A549 (cell line): ENCODE data around the gene NOP9. TPM values are rescaled to one million over a fixed set of nuclear protein-coding genes. Genes with fewer than 3 reads are reported as not detected.

Experiments
- ATAC-seq, 2 experiments: fragments of 200-7000 bp in 1 of 2; fragments of >200 bp in 1 of 2; cut with Nextera tagmentation in 1 of 2; cut with Tn5 transposase in 1 of 2; 3 replicates each; pipeline versions ENCODE4 v1.8.0 to v1.9.1; 2018 to 2020; ENCODE audit warnings: mild to moderate bottlenecking in 1 of 2, moderate library complexity in 1 of 2
- CTCF ChIA-PET: fragments of 300-600 bp; sonication (Branson Sonifier 250); formaldehyde crosslinking; extraction: SDS; loops from one replicate; lab custom pipeline; 2021; ENCODE audit warnings: antibody characterized with exemption, inconsistent platforms; lab: Yijun Ruan, JAX
- POLR2A ChIA-PET: fragments of 350-600 bp; formaldehyde crosslinking; extraction: SDS; loops from one replicate; lab custom pipeline; 2021; ENCODE audit warnings: antibody characterized with exemption, inconsistent platforms; lab: Yijun Ruan, JAX
- DNase-seq, 2 experiments: peaks; one replicate each; pipeline versions ENCODE4 v3.0.0 to v3.0.0-alpha.2; 2011 to 2016; ENCODE audit warnings: low read depth in 1 of 2, low spot score in 1 of 2
- FAIRE-seq: peaks from 2 replicates; lab custom pipeline; 2011; peaks lifted over from hg19 to GRCh38; lab: Jason Lieb, UNC
- H3K27ac ChIP-seq, 2 experiments: fragments of >200 bp; sonication (Bioruptor Twin); formaldehyde crosslinking; 3 replicates each; pipeline ENCODE4 v1.5.1; 2016 to 2017
- H3K4me1 ChIP-seq: fragments of >200 bp; sonication (Bioruptor Twin); formaldehyde crosslinking; 3 replicates; pipeline ENCODE4 v1.6.1; 2016
- H3K4me2 ChIP-seq: fragments of >200 bp; sonication (Bioruptor Twin); formaldehyde crosslinking; 3 replicates; pipeline ENCODE4 v1.6.1; 2016
- H3K4me3 ChIP-seq: fragments of >200 bp; sonication (Bioruptor Twin); formaldehyde crosslinking; 3 replicates; pipeline ENCODE4 v1.5.1; 2016
- H3K9me3 ChIP-seq: fragments of >200 bp; sonication (Bioruptor Twin); formaldehyde crosslinking; 3 replicates; pipeline ENCODE4 v1.6.1; 2016
- CEBPB ChIP-seq, 2 experiments: fragments of >200 bp in 1 of 2; sonication (Bioruptor Twin) in 1 of 2; formaldehyde crosslinking in 1 of 2; IDR thresholded peaks; 2 replicates each; pipeline ENCODE4 v1.6.1; 2012 to 2016
- CTCF ChIP-seq: fragments of >200 bp; sonication (Bioruptor Twin); formaldehyde crosslinking; IDR thresholded peaks from 3 replicates; pipeline ENCODE4 v1.5.1; 2016
- E2F6 ChIP-seq: IDR thresholded peaks from 2 replicates; pipeline ENCODE4 v1.6.1; 2012; ENCODE audit warnings: low read depth, borderline replicate concordance
- EHF ChIP-seq: fragments of 250-450 bp; sonication (Bioruptor Pico); IDR thresholded peaks from 2 replicates; pipeline ENCODE4 v1.5.0; 2020; ENCODE audit warnings: mild to moderate bottlenecking
- ELK1 ChIP-seq: fragments of 150-350 bp; IDR thresholded peaks from 2 replicates; pipeline ENCODE4 v1.6.1; 2014; ENCODE audit warnings: low read depth, mild to moderate bottlenecking, low read length
- EP300 ChIP-seq, 2 experiments: fragments of >200 bp; sonication (Bioruptor Twin); formaldehyde crosslinking; IDR thresholded peaks; 2 replicates in 1 of 2; 3 replicates in 1 of 2; pipeline ENCODE4 v1.6.1; 2016 to 2017
- ESRRA ChIP-seq: fragments of 150-350 bp; IDR thresholded peaks from 2 replicates; pipeline ENCODE4 v1.6.1; 2014; ENCODE audit warnings: mild to moderate bottlenecking, low read length, borderline replicate concordance
- FOSB ChIP-seq: fragments of 250-450 bp; sonication (Bioruptor Pico); IDR thresholded peaks from 2 replicates; pipeline ENCODE4 v1.5.0; 2020; ENCODE audit warnings: mild to moderate bottlenecking, moderate library complexity
- FOSL2 ChIP-seq, 2 experiments: fragments of 450-650 bp in 1 of 2; fragments of >200 bp in 1 of 2; sonication (Bioruptor Twin) in 1 of 2; formaldehyde crosslinking; IDR thresholded peaks; 2 replicates each; pipeline versions ENCODE4 v1.5.0 to v1.6.1; 2016 to 2020; ENCODE audit warnings: mild to moderate bottlenecking in 1 of 2, moderate library complexity in 1 of 2
- HOXA7 ChIP-seq: fragments of 250-450 bp; sonication (Bioruptor Pico); IDR thresholded peaks from 2 replicates; pipeline ENCODE4 v1.5.0; 2020; ENCODE audit warnings: mild to moderate bottlenecking, moderate library complexity
- HOXB13 ChIP-seq: fragments of 250-450 bp; sonication (Bioruptor Pico); IDR thresholded peaks from 2 replicates; pipeline ENCODE4 v1.5.0; 2020; ENCODE audit warnings: low read depth, mild to moderate bottlenecking, moderate library complexity
- MAX ChIP-seq: IDR thresholded peaks from 2 replicates; pipeline ENCODE4 v1.6.1; 2012
- NPAS2 ChIP-seq: fragments of 250-450 bp; sonication (Bioruptor Pico); IDR thresholded peaks from 2 replicates; pipeline ENCODE4 v1.8.0; 2022; ENCODE audit warnings: mild to moderate bottlenecking, moderate library complexity, borderline replicate concordance
- NR3C1 ChIP-seq: fragments of >200 bp; sonication (Bioruptor Twin); formaldehyde crosslinking; IDR thresholded peaks from 3 replicates; pipeline ENCODE4 v1.6.1; 2017
- PBX3 ChIP-seq: IDR thresholded peaks from 2 replicates; pipeline ENCODE4 v1.6.1; 2012
- PHF8 ChIP-seq: fragments of 200-600 bp; sonication (generic); IDR thresholded peaks from 2 replicates; pipeline ENCODE4 v1.6.1; 2016; ENCODE audit warnings: low read depth, mild to moderate bottlenecking, antibody characterized with exemption, moderate library complexity, borderline replicate concordance
- RAD21 ChIP-seq, 2 experiments: fragments of >200 bp in 1 of 2; sonication (Bioruptor Twin) in 1 of 2; formaldehyde crosslinking in 1 of 2; IDR thresholded peaks in 1 of 2; conservative IDR thresholded peaks in 1 of 2; 2 replicates in 1 of 2; 3 replicates in 1 of 2; pipeline ENCODE4 v1.6.1; 2012 to 2018; ENCODE audit warnings: inconsistent platforms in 1 of 2
- RNF2 ChIP-seq: fragments of 200-600 bp; sonication (generic); IDR thresholded peaks from 2 replicates; pipeline ENCODE4 v1.6.1; 2016; ENCODE audit warnings: low read depth, mild to moderate bottlenecking, antibody characterized with exemption, moderate library complexity, borderline replicate concordance
- SMC3 ChIP-seq: fragments of >200 bp; sonication (Bioruptor Twin); formaldehyde crosslinking; IDR thresholded peaks from 3 replicates; pipeline ENCODE4 v1.6.1; 2018; ENCODE audit warnings: inconsistent platforms
- SREBF2 ChIP-seq: fragments of 450-650 bp; IDR thresholded peaks from 2 replicates; pipeline ENCODE4 v1.6.1; 2014; ENCODE audit warnings: mild to moderate bottlenecking, moderate library complexity
- TFCP2L1 ChIP-seq: fragments of 250-450 bp; sonication (Bioruptor Pico); IDR thresholded peaks from 2 replicates; pipeline ENCODE4 v1.5.0; 2021; ENCODE audit warnings: mild to moderate bottlenecking
- TP53 ChIP-seq: fragments of 250-450 bp; sonication (Bioruptor Pico); IDR thresholded peaks from 2 replicates; pipeline ENCODE4 v1.5.0; 2021; ENCODE audit warnings: mild to moderate bottlenecking, moderate library complexity
- USF2 ChIP-seq: fragments of 450-650 bp; IDR thresholded peaks from 2 replicates; pipeline ENCODE4 v1.6.1; 2014; ENCODE audit warnings: antibody characterized with exemption
- ZFP36 ChIP-seq: fragments of 450-650 bp; IDR thresholded peaks from 2 replicates; pipeline ENCODE4 v1.6.1; 2014; ENCODE audit warnings: borderline replicate concordance; ENCODE audit not compliant: partially characterized antibody
- WGBS: methylation state at CpG from one replicate; pipeline ENCODE4 v1.1.6; 2017; ENCODE audit errors: missing lambda C conversion rate; 5-methylcytosine and 5-hydroxymethylcytosine counted together
- polyA plus RNA-seq, 4 experiments: library from polyadenylated mRNA; depleted of rRNA in 3 of 4; stranded (reverse); fragments of >200 nt; fragmentation: RNase III in 1 of 4; extraction: RNeasy Plus Mini Kit Qiagen cat#74134 plus additional on column Dnase treatment in 1 of 4; gene quantifications; 2 replicates in 3 of 4; 3 replicates in 1 of 4; pipeline ENCODE4 v1.2.3, GENCODE V29; 2011 to 2017

The NOP9 gene
- polyA plus RNA-seq, 2 of the 4 experiments (the other 2 are of a cell fraction), result 16.5 to 24.5 TPM

- H3K4me3 ChIP-seq, result no peak overlapping the region
- no peak for DNase-seq
- no peak for ATAC-seq
- peaks cover 16% of the 10 kb centered on the region for H3K4me1 ChIP-seq
- WGBS, result 92% methylated on average over 10 of the region's 11 CpGs
- H3K4me2 ChIP-seq, result peak overlapping the region; percentile 55
- H3K27ac ChIP-seq, result peak overlapping the region; percentile 43 to 75; a peak in 3 of 6 replicates
- no peaks in the 10 kb centered on the region for H3K9me3 ChIP-seq
- CTCF ChIA-PET, result interaction anchor here (1.0 to 46.6 kb wide), 19 partner anchors 9 to 777 kb away, joined by 3 to 1142 read pairs (median 6); partner anchors contain the start of genes ADCY4, CBLN3, DHRS1 and EMC9
- TF ChIP-seq USF2, result no peak
- TF ChIP-seq MAX, result no peak
- no peak for TF ChIP-seq ELK1
- no peak for TF ChIP-seq NPAS2 (CRISPR knock-in tag)
- TF ChIP-seq PHF8, result no peak
- no peak for TF ChIP-seq RNF2
- no peak for TF ChIP-seq SMC3
- no peak for TF ChIP-seq E2F6
- no peak for TF ChIP-seq EHF (CRISPR knock-in tag)
- FAIRE-seq, result no peak
- POLR2A ChIA-PET, result interaction anchor here (1.6 to 3.4 kb wide), 2 partner anchors 36 to 65 kb away, joined by 13 to 23 read pairs; partner anchors contain the start of genes RABGGTA and TINF2
Observed at GRCh38 chr14:24307156-24307574, 7.5 kb downstream of the NOP9 start.

GRCh38 chr14:24307575-24308341, 8.1 kb downstream of the NOP9 start, which contains the start of gene CIDEB:
Gene CIDEB, minus strand, starts transcription at chr14:24307977. Its CDS starts 119 bp downstream, at chr14:24307858.
- Histone ChIP-seq H3K4me3 (no peak within 1 kb of the TSS), H3K27ac (peak within 1 kb of the TSS; percentile 43 to 75; a peak in 4 of 6 replicates)
- TF ChIP-seq ZFP36 (no peak), TP53 (CRISPR knock-in tag) (no peak), PBX3 (no peak), ESRRA (no peak), CEBPB (IDR thresholded peaks at IDR 0.05) (no peak), EHF (CRISPR knock-in tag) (no peak), CTCF (peak; percentile 92), FOSB (CRISPR knock-in tag) (no peak), RAD21 (conservative IDR thresholded peaks at IDR 0.05 in 1 of 2, IDR thresholded peaks at IDR 0.05 in 1 of 2) (peak; percentile 32 to 41; a peak in 3 of 5 replicates), NR3C1 (no peak), TFCP2L1 (CRISPR knock-in tag) (no peak), HOXB13 (CRISPR knock-in tag) (no peak), HOXA7 (no peak), SREBF2 (no peak), SMC3 (peak; percentile 53; the same call in 2 of the 3 replicates), EP300 (IDR thresholded peaks at IDR 0.05) (no peak), FOSL2 (IDR thresholded peaks at IDR 0.05) (no peak), FOSL2 (CRISPR knock-in tag; IDR thresholded peaks at IDR 0.05) (peak; percentile 31; the same call in 1 of the 2 replicates)
- TF ChIP-seq, all 56 proteins: peak for 4
- POLR2A ChIA-PET, result interaction anchor here (0.6 to 3.4 kb wide), 8 partner anchors 8 to 193 kb away, joined by 3 to 23 read pairs (median 7); partner anchors contain the start of genes CBLN3, CHMP4A, DCAF11 and DHRS1
- DNase-seq, result peak; percentile 66 to 77
- Histone ChIP-seq H3K9me3 (no peaks in the 10 kb centered on the region), H3K4me2 (peak within 1 kb of the TSS; percentile 55), H3K4me1 (peaks cover 16% of the 10 kb centered on the region)
- CTCF ChIA-PET, result interaction anchor here (1.1 to 46.6 kb wide), 25 partner anchors 10 to 778 kb away, joined by 3 to 1142 read pairs (median 4); partner anchors contain the start of genes ADCY4, CBLN3, DHRS1 and EMC9
- FAIRE-seq, result peak; percentile 49
- ATAC-seq, result peak; percentile 77 to 93
- 50% methylated on average over 6 of the region's 6 CpGs for WGBS
